ENCODE results near the gene PRR5L.

Gene PRR5L

GRCh38 chr11:36478700-36479329 is 182.7 kb downstream of the PRR5L start:
- no peak for TF ChIP-seq FOXP2 (optimal IDR thresholded peaks at IDR 0.05; ENCODE audit: borderline replicate concordance, extremely low read depth, extremely low read length, insufficient read depth)
- no peak for TF ChIP-seq POLR2AphosphoS5 (IDR thresholded peaks at IDR 0.05; ENCODE audit: low read depth, low read length)
- no peak for TF ChIP-seq SIN3A (IDR thresholded peaks at IDR 0.05; ENCODE audit: borderline replicate concordance, insufficient read depth, low read length)
- TF ChIP-seq REST (IDR thresholded peaks at IDR 0.05; ENCODE audit: insufficient read depth in 1 of 2, low read depth in 2 of 2, low read length in 2 of 2) = no peak
- no peak for TF ChIP-seq TAF1 (IDR thresholded peaks at IDR 0.05; ENCODE audit: borderline replicate concordance, insufficient read depth, low read length)

- no peak for TF ChIP-seq FOXP2 (optimal IDR thresholded peaks at IDR 0.05; ENCODE audit: borderline replicate concordance, extremely low read depth, extremely low read length, insufficient read depth)
Observed at GRCh38 chr11:36480833-36481232, 184.7 kb downstream of the PRR5L start.

- no peak for TF ChIP-seq SIN3A (IDR thresholded peaks at IDR 0.05; ENCODE audit: borderline replicate concordance, insufficient read depth, low read length)
- TF ChIP-seq REST (IDR thresholded peaks at IDR 0.05; ENCODE audit: insufficient read depth in 1 of 2, low read depth in 2 of 2, low read length in 2 of 2) = no peak
- TF ChIP-seq FOXP2 (optimal IDR thresholded peaks at IDR 0.05; ENCODE audit: borderline replicate concordance, extremely low read depth, extremely low read length, insufficient read depth) = no peak
- no peak for TF ChIP-seq TAF1 (IDR thresholded peaks at IDR 0.05; ENCODE audit: borderline replicate concordance, insufficient read depth, low read length)
- no peak for TF ChIP-seq POLR2AphosphoS5 (IDR thresholded peaks at IDR 0.05; ENCODE audit: low read depth, low read length)
Observed at GRCh38 chr11:36485298-36486002, 189.4 kb downstream of the PRR5L start.

GRCh38 chr11:36487619-36488018 is 191.5 kb downstream of the PRR5L start:
- TF ChIP-seq POLR2AphosphoS5 (IDR thresholded peaks at IDR 0.05; ENCODE audit: low read depth, low read length) = no peak
- TF ChIP-seq SIN3A (IDR thresholded peaks at IDR 0.05; ENCODE audit: borderline replicate concordance, insufficient read depth, low read length) = no peak
- TF ChIP-seq TAF1 (IDR thresholded peaks at IDR 0.05; ENCODE audit: borderline replicate concordance, insufficient read depth, low read length) = no peak
- TF ChIP-seq REST (IDR thresholded peaks at IDR 0.05; ENCODE audit: insufficient read depth in 1 of 2, low read depth in 2 of 2, low read length in 2 of 2) = no peak
- TF ChIP-seq FOXP2 (optimal IDR thresholded peaks at IDR 0.05; ENCODE audit: borderline replicate concordance, extremely low read depth, extremely low read length, insufficient read depth) = no peak

- TF ChIP-seq FOXP2 (optimal IDR thresholded peaks at IDR 0.05; ENCODE audit: borderline replicate concordance, extremely low read depth, extremely low read length, insufficient read depth) (no peak), SIN3A (IDR thresholded peaks at IDR 0.05; ENCODE audit: borderline replicate concordance, insufficient read depth, low read length) (no peak)
Observed at GRCh38 chr11:36488096-36488495, 192.0 kb downstream of the PRR5L start.

Measured in PFSK-1 (cell line).